GM19397 (cell line): ENCODE measurements around the gene ANKS1B.

Experiments used
- ATAC-seq: cut with Tn5 transposase; IDR thresholded peaks from one replicate; pipeline ENCODE4 v1.9.1; 2021; ENCODE audit warnings: mild to moderate bottlenecking, moderate library complexity; ENCODE audit not compliant: unreplicated experiment

Gene ANKS1B

GRCh38 chr12:98909746-98910145 lies 1075.0 kb downstream of the ANKS1B start:
- no peak for ATAC-seq

GRCh38 chr12:98908866-98909265 lies 1075.9 kb downstream of the ANKS1B start:
- no peak for ATAC-seq

GRCh38 chr12:98903875-98904274 lies 1080.9 kb downstream of the ANKS1B start:
- no peak for ATAC-seq

- no peak for ATAC-seq
Measured at GRCh38 chr12:98901189-98901588, 1083.5 kb downstream of the ANKS1B start.

GRCh38 chr12:98896938-98897337 lies 1087.8 kb downstream of the ANKS1B start:
- no peak for ATAC-seq

GRCh38 chr12:98895086-98895651 lies 1089.6 kb downstream of the ANKS1B start:
- no peak for ATAC-seq

- ATAC-seq, result no peak
Measured at GRCh38 chr12:98894412-98895085, 1090.2 kb downstream of the ANKS1B start.

- no peak for ATAC-seq
Measured at GRCh38 chr12:98893675-98894411, 1090.9 kb downstream of the ANKS1B start.

- no peak for ATAC-seq
Measured at GRCh38 chr12:98893126-98893674, 1091.5 kb downstream of the ANKS1B start.

GRCh38 chr12:98885778-98886177 lies 1099.0 kb downstream of the ANKS1B start:
- no peak for ATAC-seq

GRCh38 chr12:98883231-98883630 lies 1101.5 kb downstream of the ANKS1B start:
- ATAC-seq, result no peak

GRCh38 chr12:98882526-98882925 lies 1102.2 kb downstream of the ANKS1B start:
- no peak for ATAC-seq

- no peak for ATAC-seq
Measured at GRCh38 chr12:98873776-98874175, 1111.0 kb downstream of the ANKS1B start.

- no peak for ATAC-seq
Measured at GRCh38 chr12:98870504-98870903, 1114.2 kb downstream of the ANKS1B start.

- ATAC-seq, result no peak
Measured at GRCh38 chr12:98869886-98870503, 1114.7 kb downstream of the ANKS1B start.

GRCh38 chr12:98868538-98868937 lies 1116.2 kb downstream of the ANKS1B start:
- ATAC-seq, result no peak

GRCh38 chr12:98868076-98868475 lies 1116.7 kb downstream of the ANKS1B start:
- ATAC-seq, result no peak

- no peak for ATAC-seq
Measured at GRCh38 chr12:98864363-98864762, 1120.4 kb downstream of the ANKS1B start.

GRCh38 chr12:98863167-98863566 lies 1121.6 kb downstream of the ANKS1B start:
- no peak for ATAC-seq

GRCh38 chr12:98861251-98861650 lies 1123.5 kb downstream of the ANKS1B start:
- ATAC-seq, result no peak

GRCh38 chr12:98856897-98857540 lies 1127.7 kb downstream of the ANKS1B start:
- no peak for ATAC-seq
